Neural progenitor cell (in vitro differentiated cells): ENCODE measurements around the gene ANO2.

ENCODE experiments used
- CTCF ChIP-seq: fragments of 200-600 bp; sonication (generic); IDR thresholded peaks from 2 replicates; pipeline ENCODE4 v1.5.1; 2017; ENCODE audit warnings: antibody characterized with exemption, mild to moderate bottlenecking
- EZH2 ChIP-seq: fragments of 200-600 bp; sonication (generic); IDR thresholded peaks from 2 replicates; pipeline ENCODE4 v1.6.1; 2017; ENCODE audit warnings: antibody characterized with exemption, mild to moderate bottlenecking, moderate library complexity

GRCh38 chr12:5584412-5585175 is 360.5 kb downstream of the ANO2 start:
- TF ChIP-seq CTCF (no peak), EZH2 (no peak)
